ENCODE measurements around the gene MEGF11.

- TF ChIP-seq RAD21 (conservative IDR thresholded peaks at IDR 0.05 in 1 of 2, IDR thresholded peaks at IDR 0.05 in 1 of 2) (no peak), POLR2A (IDR thresholded peaks at IDR 0.05; ENCODE audit: low read length) (no peak), CHD4 (IDR thresholded peaks at IDR 0.05; ENCODE audit: borderline replicate concordance) (no peak), CEBPB (IDR thresholded peaks at IDR 0.05) (no peak), CTCF (IDR thresholded peaks at IDR 0.05) (no peak)
Observed at GRCh38 chr15:66044837-66045236, 208.7 kb downstream of the MEGF11 start.
